ENCODE data around the gene APBA2. TPM values are rescaled to one million over a fixed set of nuclear protein-coding genes. Genes with fewer than 3 reads are reported as not detected.

Gene APBA2
- total and polyA plus RNA-seq, 8 donors = 0.45 to 13.3 (median 2.0) TPM; not detected in 1

- no peaks in the 10 kb centered on the region for H3K4me1 ChIP-seq
- TF ChIP-seq POLR2A (IDR thresholded peaks at IDR 0.05) = no peak
- no peak for TF ChIP-seq POLR2AphosphoS5 (IDR thresholded peaks at IDR 0.05)
- TF ChIP-seq, protein P1, sequence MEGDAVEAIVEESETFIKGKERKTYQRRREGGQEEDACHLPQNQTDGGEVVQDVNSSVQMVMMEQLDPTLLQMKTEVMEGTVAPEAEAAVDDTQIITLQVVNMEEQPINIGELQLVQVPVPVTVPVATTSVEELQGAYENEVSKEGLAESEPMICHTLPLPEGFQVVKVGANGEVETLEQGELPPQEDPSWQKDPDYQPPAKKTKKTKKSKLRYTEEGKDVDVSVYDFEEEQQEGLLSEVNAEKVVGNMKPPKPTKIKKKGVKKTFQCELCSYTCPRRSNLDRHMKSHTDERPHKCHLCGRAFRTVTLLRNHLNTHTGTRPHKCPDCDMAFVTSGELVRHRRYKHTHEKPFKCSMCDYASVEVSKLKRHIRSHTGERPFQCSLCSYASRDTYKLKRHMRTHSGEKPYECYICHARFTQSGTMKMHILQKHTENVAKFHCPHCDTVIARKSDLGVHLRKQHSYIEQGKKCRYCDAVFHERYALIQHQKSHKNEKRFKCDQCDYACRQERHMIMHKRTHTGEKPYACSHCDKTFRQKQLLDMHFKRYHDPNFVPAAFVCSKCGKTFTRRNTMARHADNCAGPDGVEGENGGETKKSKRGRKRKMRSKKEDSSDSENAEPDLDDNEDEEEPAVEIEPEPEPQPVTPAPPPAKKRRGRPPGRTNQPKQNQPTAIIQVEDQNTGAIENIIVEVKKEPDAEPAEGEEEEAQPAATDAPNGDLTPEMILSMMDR (IDR thresholded peaks at IDR 0.05) = no peak
- no peak for TF ChIP-seq EP300 (IDR thresholded peaks at IDR 0.05)
- 45 to 66% (median 58%) methylated on average over 7 of the region's 7 CpGs for WGBS, 5 donors
- H3K9me3 ChIP-seq = no peaks in the 10 kb centered on the region
- H3K27ac ChIP-seq = no peak overlapping the region
- no peaks in the 10 kb centered on the region for H3K36me3 ChIP-seq
- H3K27me3 ChIP-seq = peaks cover 0 to 7% (median 0%) of the 10 kb centered on the region in 3 donors
- intact Hi-C loops (cut with DNase I; ENCODE audit: low total_unique reads) = no loop called here
- peak in 1 of 2 donors; percentile 66 for DNase-seq
- H3K4me3 ChIP-seq = no peak overlapping the region
These were observed 67.1 kb downstream of the APBA2 start for GRCh38 chr15:28952666-28953491.

DNA sequence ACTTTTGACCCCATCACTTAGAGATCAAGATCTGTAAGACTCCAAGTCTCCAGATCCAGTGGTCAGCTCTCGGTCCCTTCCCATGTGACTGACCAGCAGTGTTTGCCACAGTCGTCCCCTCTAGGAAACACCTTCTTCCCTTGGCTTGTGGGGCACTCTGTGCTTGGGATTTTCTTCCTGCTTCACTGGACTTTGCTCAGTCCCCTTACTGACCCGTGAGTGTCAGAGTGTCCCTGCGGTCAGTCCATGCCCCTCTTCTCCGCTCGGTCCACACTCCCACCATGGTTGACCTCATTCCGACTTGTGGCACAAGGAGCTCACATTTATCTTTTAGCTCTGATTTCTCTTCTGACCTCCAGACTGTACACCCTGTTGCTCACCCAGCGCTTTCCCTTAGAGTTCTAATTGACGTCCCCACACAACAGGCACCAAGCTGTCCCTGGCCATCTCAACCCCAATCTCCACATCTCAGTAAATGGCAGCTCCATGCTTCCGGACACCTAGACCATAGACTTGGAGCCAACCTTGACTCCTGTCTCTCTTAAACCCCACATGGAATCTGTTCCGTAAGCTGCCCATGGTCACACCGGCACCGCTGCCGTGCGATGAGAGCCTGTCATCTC is 67.9 kb downstream of the APBA2 start:
- Histone ChIP-seq H3K4me1 (no peaks in the 10 kb centered on the region), H3K4me3 (no peak overlapping the region), H3K27ac (no peak overlapping the region), H3K27me3 (peaks cover 0 to 7% (median 0%) of the 10 kb centered on the region in 3 donors), H3K9me3 (no peaks in the 10 kb centered on the region), H3K36me3 (no peaks in the 10 kb centered on the region)
- intact Hi-C loops (cut with DNase I; ENCODE audit: low total_unique reads) = no loop called here
- 87 to 92% (median 90%) methylated on average over 15 of the region's 15 CpGs for WGBS, 5 donors
- DNase-seq = no peak
- TF ChIP-seq, protein P1 (IDR thresholded peaks at IDR 0.05) = no peak
- no peak for TF ChIP-seq POLR2AphosphoS5 (IDR thresholded peaks at IDR 0.05)
- no peak for TF ChIP-seq EP300 (IDR thresholded peaks at IDR 0.05)

DNA sequence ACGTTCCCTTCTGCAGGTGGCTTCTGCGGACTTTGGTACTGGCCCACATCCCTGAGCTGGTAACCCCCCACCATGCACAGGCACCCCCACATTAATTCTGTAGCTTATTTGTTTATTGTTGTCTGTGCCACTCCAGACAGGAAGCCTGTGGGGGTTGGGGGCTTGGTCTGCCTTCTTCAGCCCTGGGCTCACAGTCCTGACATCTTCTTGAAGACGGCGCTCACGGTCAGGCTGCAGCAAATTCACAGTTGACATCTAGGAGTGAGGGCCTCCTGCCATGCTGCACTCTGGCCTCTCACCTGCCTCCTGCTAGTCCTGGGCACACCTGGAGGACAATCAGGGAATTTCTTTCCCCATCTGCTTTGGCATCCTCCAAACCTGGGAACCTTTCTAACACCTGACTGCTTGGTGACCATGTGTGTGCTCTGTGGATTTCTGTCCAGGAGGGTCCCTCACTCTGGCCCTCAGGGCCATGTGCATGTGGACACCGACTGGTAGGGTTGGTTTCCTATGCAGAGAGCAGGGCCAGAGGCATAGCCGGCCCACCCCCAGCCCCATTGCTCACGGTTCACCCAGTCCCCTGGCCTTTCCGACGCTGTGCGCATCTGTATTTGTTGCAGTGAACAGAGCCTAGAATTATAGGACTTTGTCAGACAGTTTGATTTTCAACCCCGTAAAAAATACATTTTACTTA is 68.8 kb downstream of the APBA2 start:
- Histone ChIP-seq H3K27me3 (peaks cover 0 to 7% (median 0%) of the 10 kb centered on the region in 3 donors), H3K9me3 (no peaks in the 10 kb centered on the region), H3K36me3 (no peaks in the 10 kb centered on the region), H3K4me3 (no peak overlapping the region), H3K27ac (peak overlapping the region in 2 of 5 donors; percentile 7 to 29), H3K4me1 (no peaks in the 10 kb centered on the region)
- DNase-seq = no peak
- WGBS, 5 donors = 79 to 87% (median 84%) methylated on average over 10 to 12 of the region's 12 CpGs
- TF ChIP-seq, protein P1 (IDR thresholded peaks at IDR 0.05) = no peak
- TF ChIP-seq POLR2AphosphoS5 (IDR thresholded peaks at IDR 0.05) (no peak), EP300 (IDR thresholded peaks at IDR 0.05) (no peak), POLR2A (IDR thresholded peaks at IDR 0.05) (no peak)
- intact Hi-C loops (cut with DNase I; ENCODE audit: low total_unique reads) = no loop called here

Data from stomach (tissue), 9 donors.